ENCODE data around the gene AMPD2.

The AMPD2 gene

DNA sequence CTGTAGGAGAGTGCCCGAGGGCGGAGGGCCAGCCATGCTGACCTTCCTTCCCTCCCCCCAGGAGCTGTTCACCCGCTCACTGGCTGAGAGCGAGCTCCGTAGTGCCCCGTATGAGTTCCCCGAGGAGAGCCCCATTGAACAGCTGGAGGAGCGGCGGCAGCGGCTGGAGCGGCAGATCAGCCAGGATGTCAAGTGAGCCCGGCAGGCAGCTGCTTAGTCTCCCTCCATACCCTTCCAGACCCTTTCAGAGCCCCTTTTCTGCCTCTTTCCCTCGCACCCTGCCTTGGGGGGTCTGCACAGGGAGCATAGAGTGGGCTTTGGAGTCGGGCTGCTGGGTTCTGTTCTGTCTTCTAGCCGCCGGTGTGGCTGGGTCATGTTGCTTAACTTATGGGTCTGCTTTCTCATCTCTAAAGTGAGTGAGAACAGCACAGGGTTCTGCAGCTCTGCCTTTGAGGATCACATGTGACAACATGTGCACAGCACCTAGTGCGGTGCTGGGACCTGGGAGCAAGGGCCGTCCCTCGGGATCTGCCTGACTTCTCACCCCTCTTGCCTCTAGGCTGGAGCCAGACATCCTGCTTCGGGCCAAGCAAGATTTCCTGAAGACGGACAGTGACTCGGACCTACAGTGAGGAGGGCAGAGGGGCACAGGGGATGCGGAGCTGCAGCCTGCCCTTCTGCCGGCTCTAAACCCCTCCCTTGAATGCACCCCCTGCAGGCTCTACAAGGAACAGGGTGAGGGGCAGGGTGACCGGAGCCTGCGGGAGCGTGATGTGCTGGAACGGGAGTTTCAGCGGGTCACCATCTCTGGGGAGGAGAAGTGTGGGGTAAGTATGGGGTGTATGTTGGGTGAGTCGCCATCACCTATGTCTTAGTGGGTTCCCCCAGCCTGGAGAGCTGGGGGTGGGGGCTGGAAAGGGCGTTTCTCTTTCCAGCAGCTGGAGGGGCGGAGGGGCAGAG, 6.2 kb downstream of the AMPD2 start:
- TF ChIP-seq, protein P1, sequence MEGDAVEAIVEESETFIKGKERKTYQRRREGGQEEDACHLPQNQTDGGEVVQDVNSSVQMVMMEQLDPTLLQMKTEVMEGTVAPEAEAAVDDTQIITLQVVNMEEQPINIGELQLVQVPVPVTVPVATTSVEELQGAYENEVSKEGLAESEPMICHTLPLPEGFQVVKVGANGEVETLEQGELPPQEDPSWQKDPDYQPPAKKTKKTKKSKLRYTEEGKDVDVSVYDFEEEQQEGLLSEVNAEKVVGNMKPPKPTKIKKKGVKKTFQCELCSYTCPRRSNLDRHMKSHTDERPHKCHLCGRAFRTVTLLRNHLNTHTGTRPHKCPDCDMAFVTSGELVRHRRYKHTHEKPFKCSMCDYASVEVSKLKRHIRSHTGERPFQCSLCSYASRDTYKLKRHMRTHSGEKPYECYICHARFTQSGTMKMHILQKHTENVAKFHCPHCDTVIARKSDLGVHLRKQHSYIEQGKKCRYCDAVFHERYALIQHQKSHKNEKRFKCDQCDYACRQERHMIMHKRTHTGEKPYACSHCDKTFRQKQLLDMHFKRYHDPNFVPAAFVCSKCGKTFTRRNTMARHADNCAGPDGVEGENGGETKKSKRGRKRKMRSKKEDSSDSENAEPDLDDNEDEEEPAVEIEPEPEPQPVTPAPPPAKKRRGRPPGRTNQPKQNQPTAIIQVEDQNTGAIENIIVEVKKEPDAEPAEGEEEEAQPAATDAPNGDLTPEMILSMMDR (IDR thresholded peaks at IDR 0.05; ENCODE audit: insufficient read depth, low read length, missing control alignments) = no peak
- no peak for DNase-seq (ENCODE audit: low read depth, low spot score)
- ChIA-PET POLR2A (no interaction called here), CTCF (interaction anchor here (1.0 to 21.8 kb wide), 5 partner anchors 12 to 151 kb away, joined by 3 to 371 read pairs (median 4); partner anchors contain the start of gene GNAI3)
- no peak overlapping the region for H3K4me3 ChIP-seq (ENCODE audit: low read depth, low read length)

DNA sequence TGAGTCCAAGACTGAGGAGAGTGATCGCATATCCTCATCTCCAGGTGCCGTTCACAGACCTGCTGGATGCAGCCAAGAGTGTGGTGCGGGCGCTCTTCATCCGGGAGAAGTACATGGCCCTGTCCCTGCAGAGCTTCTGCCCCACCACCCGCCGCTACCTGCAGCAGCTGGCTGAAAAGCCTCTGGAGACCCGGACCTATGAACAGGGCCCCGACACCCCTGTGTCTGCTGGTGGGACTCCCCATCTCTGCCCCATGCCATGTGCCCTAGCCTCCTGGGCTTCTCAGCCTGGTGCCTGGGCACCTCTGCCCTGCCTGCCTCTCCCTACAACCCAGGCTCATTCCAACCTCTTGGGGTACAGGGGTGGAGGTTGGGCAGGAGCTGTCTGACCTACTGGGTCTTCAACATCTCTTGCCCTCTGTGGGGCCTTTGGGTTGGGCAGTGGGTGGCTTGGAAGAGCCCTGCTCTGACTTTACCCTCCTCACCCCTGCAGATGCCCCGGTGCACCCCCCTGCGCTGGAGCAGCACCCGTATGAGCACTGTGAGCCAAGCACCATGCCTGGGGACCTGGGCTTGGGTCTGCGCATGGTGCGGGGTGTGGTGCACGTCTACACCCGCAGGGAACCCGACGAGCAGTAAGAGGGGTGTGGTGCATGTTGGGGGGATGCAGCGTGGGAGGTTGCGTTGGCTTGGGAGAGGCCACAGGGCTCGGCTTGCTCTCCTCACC, 7.2 kb downstream of the AMPD2 start:
- ChIA-PET POLR2A (interaction anchor here (1.3 kb wide), 1 partner anchor 10 kb away, joined by 3 read pairs; no protein-coding TSS in a partner anchor), CTCF (interaction anchor here (1.3 to 21.8 kb wide), 4 partner anchors 11 to 150 kb away, joined by 3 to 371 read pairs (median 4); partner anchors contain the start of gene GNAI3)
- TF ChIP-seq, protein P1 (IDR thresholded peaks at IDR 0.05; ENCODE audit: insufficient read depth, low read length, missing control alignments) = no peak
- no peak overlapping the region for H3K4me3 ChIP-seq (ENCODE audit: low read depth, low read length)
- DNase-seq (ENCODE audit: low read depth, low spot score) = no peak

DNA sequence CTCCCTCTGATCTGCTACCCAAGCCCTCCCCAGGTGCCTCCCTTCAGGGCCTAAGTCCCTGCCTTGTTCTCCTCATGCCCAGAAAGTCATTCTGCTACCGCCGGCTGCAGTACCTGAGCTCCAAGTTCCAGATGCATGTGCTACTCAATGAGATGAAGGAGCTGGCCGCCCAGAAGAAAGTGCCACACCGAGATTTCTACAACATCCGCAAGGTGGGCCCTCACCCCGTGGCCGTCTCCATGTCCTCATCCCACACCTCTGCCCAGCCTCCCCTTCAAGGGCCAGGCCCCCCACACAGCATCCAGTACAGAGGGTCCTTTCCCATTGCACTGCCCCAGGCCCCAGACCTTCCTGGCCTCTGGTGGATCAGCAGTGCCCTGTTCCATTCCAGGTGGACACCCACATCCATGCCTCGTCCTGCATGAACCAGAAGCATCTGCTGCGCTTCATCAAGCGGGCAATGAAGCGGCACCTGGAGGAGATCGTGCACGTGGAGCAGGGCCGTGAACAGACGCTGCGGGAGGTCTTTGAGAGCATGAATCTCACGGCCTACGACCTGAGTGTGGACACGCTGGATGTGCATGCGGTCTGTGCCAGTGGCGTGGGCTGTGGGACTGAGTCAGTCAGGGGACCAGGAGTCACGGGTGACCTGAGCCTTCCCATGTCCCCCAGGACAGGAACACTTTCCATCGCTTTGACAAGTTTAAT, 8.2 kb downstream of the AMPD2 start:
- ChIA-PET CTCF (interaction anchor here (1.0 to 21.8 kb wide), 5 partner anchors 10 to 149 kb away, joined by 3 to 381 read pairs (median 4); partner anchors contain the start of genes GNAI3 and GPR61), POLR2A (interaction anchor here (1.3 kb wide), 1 partner anchor 9 kb away, joined by 3 read pairs; no protein-coding TSS in a partner anchor)
- no peak for DNase-seq (ENCODE audit: low read depth, low spot score)
- TF ChIP-seq, protein P1 (IDR thresholded peaks at IDR 0.05; ENCODE audit: insufficient read depth, low read length, missing control alignments) = no peak
- no peak overlapping the region for H3K4me3 ChIP-seq (ENCODE audit: low read depth, low read length)

DNA sequence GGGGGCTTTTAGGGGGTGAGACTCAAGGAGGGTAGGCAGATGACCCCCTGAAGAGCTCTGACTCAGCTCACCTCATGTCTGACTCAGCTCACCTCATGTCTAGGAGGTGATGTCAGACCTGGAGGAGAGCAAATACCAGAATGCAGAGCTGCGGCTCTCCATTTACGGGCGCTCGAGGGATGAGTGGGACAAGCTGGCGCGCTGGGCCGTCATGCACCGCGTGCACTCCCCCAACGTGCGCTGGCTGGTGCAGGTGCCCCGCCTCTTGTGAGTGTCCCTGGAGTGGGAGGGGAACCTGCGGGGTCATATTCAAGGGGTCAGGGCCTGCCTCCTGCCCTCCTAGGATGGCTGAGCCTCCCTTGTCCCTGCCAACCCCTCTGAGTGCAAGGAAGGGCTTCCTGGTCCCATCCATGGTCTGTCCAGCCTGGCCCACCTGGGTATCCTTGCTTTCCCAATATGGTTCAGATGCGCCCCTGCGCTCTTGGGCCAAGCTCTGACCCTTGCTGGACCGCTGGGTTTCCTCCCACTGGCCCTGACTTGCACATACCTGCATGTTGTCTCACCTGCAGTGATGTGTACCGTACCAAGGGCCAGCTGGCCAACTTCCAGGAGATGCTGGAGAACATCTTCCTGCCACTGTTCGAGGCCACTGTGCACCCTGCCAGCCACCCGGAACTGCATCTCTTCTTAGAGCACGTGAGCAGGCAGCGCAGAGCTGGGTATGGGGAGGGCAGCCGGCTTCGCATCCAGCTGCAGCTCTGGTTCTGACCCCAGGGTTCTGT, 9.1 kb downstream of the AMPD2 start:
- ChIA-PET POLR2A (no interaction called here), CTCF (interaction anchor here (0.9 to 21.8 kb wide), 8 partner anchors 2 to 146 kb away, joined by 3 to 381 read pairs (median 8); partner anchors contain the start of genes AMPD2, GNAI3, GNAT2 and GPR61)
- H3K4me3 ChIP-seq (ENCODE audit: low read depth, low read length) = no peak overlapping the region
- DNase-seq (ENCODE audit: low read depth, low spot score) = no peak
- TF ChIP-seq, protein P1 (IDR thresholded peaks at IDR 0.05; ENCODE audit: insufficient read depth, low read length, missing control alignments) = no peak

DNA sequence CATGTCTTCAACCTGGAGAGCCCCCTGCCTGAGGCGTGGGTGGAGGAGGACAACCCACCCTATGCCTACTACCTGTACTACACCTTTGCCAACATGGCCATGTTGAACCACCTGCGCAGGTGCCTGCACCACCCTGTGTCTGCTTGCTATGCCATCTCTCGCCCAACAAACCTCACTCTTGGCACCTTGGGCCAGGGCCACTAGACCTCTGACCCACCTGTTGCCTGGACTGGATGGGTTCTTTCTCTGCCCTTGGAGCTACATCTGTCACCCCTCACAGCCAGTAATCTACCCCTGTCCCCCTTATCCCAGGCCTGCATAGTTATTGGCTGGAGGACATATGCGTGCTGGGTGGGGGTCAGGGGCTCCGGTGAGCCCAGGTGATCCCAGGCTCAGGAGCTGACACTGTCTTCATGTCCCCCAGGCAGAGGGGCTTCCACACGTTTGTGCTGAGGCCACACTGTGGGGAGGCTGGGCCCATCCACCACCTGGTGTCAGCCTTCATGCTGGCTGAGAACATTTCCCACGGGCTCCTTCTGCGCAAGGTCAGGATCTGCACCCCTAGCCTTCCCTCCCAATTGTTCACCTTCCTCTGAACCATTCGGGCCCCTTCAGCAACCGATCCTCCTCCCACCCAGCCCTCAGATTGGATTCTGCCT, 9.9 kb downstream of the AMPD2 start:
- no peak for DNase-seq (ENCODE audit: low read depth, low spot score)
- TF ChIP-seq, protein P1 (IDR thresholded peaks at IDR 0.05; ENCODE audit: insufficient read depth, low read length, missing control alignments) = no peak
- POLR2A ChIA-PET = interaction anchor here (1.5 kb wide), 1 partner anchor 81 kb away, joined by 7 read pairs; the partner anchor contains the start of gene GNAI3
- H3K4me3 ChIP-seq (ENCODE audit: low read depth, low read length) = no peak overlapping the region
- CTCF ChIA-PET = interaction anchor here (0.9 to 21.8 kb wide), 10 partner anchors 3 to 145 kb away, joined by 3 to 381 read pairs (median 6); partner anchors contain the start of genes AMPD2, GNAI3, GNAT2 and GPR61

Data from AG04449 (cell line).